LoVo (cell line): ENCODE measurements around the gene TRIM38.
"Not testable (repeated sequence)": the region's sequence is repeated elsewhere in the genome, so short reads cannot be mapped to it uniquely, and the experiment has no call there.

Source experiments
- DNase-seq: peaks from one replicate; pipeline ENCODE4 v3.0.0-alpha.2; 2016; ENCODE audit warnings: low spot score

The TRIM38 gene

DNA sequence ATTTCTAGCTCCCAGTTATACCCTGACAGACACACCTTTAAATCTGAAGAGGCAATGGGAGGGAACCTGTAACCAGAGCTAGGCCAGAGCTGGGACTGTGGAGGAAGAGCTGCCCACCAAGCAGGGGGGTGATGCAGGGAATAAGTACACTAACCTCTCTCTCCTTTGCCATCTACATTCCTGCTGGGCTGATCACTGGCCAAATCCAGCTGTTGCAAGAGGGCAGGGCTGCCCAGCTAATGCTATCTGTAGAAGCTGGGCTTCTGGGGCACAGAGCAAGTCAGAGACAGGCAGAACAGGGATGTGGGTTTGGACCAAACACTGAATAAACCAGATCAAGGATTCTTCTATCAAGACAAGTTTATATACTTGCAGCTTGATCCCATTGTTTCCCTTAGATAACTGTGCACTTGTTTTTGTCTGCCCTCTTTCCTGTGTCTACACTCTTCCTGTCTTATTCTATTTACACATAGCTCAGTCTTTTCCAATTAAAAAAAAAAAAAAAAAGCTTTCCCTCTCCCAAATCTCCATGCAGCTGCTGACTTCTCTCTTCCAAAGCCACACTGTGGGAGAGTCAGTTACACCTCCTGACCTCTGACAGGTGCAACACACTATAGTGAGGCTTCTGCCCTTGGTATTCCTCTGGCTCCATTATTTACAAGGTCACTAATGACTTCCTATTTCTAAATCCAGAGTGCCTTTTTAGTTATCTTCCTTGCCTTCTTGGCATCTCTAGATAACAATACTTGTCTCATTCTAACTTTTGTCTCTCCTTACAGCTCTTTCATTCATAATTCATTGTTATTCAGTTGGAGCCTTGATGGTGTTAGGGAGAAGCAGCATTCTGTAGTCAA is 43.7 kb downstream of the TRIM38 start:
- no peak for DNase-seq

DNA sequence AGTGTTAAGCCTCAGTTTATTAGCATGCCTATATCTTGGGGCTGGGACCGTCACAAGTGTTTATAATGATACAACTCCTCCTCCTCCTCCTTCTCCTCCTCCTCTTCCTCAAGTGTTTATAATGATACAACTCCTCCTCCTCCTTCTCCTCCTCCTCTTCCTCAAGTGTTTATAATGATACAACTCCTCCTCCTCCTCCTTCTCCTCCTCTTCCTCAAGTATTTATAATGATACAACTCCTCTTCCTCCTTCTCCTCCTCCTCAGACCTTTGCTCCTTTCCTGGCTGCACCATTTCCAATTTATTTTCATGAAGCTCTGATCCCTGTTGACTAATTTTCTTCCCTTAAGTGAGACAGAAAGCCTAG is 44.3 kb downstream of the TRIM38 start:
- not testable (repeated sequence) for DNase-seq

DNA sequence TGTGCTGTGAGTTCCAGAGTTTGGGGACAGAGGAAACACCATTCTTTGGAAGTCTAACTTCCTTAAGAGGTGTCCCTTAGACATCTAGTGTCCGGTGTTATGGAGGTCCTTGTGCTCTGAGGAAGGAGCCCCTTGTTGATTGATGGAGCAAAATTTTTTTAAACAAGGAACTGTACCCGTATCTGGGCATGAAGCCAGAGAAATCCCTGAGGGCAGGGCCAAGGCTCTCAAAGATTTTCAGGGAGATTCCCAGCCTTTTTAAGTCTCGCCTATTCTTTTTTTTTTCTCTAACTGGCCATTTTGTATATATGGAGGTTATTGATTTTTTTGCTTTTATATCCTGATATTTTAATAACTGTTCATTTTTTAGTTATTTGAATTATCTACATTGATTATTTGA is 45.9 kb downstream of the TRIM38 start:
- DNase-seq, result no peak

DNA sequence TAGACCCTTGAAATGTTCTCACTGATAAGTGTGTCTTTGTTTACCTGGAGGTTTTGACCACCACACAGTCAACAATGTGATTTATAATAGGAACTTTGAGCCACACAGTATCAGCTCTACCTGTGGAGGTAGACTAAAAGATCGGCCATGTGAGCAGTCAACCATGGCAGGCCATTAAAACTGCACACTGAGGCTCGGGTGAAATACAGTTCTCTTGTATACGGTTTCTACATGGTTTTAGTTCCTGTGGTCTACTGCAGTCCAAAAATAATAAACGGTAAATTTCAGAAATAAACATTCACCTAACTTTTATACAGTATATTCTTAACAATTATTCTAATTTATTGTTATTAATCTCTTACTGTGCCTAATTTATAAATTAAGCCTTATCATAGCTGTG is 47.2 kb downstream of the TRIM38 start:
- DNase-seq, result no peak

DNA sequence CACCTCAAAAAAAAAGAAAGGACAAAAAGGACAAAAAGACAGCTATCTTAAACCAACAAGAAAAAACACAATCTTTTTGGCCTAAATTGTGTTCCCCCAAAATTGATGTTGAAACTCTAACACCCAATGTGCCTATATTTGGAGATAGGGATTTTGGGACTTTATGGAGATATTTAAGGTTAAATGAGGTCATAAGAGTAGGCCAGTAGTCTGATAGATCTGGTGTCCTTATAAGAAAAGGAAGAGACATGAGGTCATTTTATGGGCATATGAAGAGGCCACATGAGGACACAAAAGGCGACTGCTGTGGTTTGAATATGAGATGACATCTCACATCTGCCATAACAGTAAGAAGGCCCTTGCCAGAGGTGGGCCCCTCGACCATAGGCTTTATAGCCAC is 49.5 kb downstream of the TRIM38 start:
- no peak for DNase-seq

DNA sequence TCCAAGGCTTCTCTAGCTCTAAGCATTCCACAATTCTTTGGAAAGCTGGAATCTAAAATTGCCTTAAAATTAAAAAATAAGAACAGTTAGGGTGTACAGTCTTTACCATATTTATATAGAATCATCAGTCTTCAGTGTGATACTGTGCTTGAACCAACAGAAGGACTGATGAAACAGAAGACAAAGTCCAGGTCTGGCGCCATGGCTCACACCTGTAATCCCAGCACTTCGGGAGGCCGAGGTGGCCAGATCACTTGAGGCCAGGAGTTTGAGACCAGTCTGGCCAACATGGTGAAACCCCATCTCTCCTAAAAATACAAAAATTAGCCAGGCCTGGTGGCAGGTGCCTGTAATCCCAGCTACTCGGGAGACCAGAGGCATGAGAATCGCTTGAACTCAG is 51.8 kb downstream of the TRIM38 start:
- not testable (repeated sequence) for DNase-seq

DNA sequence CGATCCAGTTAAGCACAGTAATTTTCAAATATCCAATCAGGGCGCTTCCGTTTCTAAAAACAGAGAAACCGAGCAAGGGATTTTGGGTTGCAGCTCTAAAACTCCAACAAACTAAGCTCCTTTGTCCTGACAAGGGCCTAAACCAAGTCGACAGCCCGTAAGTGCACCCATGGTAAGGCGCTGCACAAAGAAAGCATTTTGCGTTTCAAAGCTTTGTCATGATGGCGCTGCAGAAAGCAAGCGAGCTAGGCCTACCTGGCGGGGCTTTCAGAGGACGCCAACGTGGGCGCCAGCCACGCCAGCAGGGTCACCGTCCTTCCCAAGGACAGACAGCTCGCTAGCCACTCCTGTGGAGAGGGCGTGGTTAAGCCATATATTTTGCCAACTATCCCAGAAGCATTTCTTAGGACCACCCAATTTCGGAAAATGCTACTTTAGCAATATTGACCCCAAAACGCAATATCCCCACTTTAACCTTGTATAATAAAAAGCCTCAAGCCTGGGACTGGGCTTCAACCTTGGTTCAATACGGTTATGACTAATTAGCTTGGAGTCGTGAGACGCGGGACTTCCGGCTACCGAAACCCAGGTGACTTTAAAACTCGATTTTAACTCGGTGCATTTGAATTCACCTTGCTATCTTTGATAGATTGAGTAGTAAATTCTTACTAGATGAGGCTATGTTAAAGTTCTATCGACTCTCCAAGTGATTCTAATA is 53.8 kb downstream of the TRIM38 start:
- no peak for DNase-seq

DNA sequence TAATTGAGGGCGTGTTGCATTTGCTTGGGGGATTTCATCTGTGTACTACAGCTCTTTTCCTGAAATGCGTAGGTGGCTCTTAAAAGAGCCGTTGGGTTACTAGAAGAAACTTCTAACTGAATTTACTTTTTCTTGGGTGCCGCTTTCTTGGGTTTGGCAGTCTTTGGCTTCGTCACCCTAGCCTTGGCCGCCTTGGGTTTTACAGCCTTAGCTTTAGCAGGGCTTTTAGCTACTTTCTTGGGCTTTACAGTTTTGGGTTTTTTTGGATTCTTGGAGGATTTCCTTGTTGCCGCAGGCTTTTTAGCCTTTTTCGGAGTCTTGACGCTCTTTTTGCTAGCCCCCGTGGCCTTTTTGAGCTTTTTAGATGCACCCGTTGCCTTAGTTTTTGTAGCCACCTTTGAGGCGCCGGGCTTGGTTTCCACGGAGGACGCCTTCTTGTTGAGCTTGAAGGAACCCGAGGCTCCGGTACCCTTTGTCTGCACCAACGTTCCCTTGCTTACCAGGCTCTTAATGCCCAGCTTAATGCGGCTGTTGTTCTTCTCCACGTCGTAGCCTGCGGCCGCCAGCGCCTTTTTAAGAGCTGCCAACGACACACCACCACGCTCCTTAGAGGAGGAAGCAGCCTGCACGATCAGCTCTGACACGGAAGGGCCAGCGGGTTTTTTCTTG is 54.5 kb downstream of the TRIM38 start:
- DNase-seq, result no peak

DNA sequence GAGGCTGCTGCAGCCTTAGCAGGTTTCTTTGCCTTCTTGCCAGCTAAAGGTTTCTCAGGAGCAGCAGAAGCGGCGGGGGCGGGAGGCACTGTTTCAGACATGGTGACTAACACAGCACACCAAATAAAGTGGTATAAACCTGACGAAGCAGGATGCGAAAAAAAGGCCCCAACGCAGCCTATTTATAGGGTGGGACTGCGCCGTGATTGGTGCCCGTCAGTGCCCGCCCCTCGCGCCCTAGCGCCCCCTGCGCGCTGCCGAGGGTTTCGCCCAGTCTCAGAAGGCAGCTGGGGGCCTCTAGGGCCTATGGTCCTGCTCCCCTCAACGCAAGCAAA is 55.0 kb downstream of the TRIM38 start:
- DNase-seq, result no peak

DNA sequence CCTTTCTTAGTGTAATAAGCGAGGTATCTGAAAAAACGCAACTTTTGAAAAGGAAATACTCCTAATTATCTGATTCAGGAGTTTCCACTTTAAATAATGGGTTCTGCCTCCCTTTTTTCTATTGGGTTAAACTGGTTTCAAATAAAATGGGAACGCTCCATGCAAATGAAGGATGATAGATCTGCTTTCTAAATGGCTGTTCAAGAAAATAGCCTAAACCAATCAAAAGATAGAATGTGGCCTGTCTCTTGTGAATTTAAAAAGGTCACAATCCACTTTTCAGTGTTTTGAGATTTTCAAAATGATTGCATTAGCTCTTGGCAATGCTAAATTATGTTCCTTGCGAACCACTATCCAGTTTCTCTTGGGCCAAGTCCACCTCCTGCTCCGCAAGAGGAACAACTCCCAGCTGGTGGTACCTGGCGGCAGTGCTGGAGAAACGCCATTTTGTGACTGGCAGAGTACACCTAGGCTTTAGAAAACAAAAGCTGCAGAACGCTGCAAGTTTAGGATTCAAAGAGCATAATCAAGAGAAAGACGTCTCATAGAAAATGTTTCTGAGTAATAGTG is 56.7 kb downstream of the TRIM38 start:
- no peak for DNase-seq

DNA sequence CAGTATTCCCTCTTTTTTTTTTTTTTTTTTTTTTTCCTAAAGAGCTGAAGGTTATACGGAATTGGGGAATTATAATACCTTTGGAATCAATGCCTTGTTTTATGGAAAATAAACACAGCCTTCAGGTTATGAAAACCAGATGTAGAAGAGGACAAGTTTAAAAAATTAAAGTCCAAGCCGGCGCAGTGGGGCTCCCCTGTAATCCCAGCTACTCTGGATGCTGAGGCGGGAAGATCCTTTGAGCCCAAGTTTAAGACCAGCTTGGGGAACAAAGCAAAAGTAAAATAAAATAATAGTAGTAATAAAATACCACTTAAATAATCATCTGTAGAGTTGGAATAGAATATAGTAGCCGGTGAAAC is 57.3 kb downstream of the TRIM38 start:
- DNase-seq, result no peak

DNA sequence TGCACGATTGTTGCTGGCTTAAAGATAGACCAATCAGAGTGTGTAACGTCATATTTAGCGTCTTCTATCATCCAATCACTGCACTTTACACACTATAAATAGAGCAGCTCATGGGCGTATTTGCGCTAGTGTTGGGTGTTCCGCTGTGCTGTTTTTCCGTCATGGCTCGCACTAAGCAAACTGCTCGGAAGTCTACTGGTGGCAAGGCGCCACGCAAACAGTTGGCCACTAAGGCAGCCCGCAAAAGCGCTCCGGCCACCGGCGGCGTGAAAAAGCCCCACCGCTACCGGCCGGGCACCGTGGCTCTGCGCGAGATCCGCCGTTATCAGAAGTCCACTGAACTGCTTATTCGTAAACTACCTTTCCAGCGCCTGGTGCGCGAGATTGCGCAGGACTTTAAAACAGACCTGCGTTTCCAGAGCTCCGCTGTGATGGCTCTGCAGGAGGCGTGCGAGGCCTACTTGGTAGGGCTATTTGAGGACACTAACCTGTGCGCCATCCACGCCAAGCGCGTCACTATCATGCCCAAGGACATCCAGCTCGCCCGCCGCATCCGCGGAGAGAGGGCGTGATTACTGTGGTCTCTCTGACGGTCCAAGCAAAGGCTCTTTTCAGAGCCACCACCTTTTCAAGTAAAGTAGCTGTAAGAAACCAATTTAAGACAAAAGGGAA is 57.9 kb downstream of the TRIM38 start:
- peak; percentile 91 for DNase-seq

DNA sequence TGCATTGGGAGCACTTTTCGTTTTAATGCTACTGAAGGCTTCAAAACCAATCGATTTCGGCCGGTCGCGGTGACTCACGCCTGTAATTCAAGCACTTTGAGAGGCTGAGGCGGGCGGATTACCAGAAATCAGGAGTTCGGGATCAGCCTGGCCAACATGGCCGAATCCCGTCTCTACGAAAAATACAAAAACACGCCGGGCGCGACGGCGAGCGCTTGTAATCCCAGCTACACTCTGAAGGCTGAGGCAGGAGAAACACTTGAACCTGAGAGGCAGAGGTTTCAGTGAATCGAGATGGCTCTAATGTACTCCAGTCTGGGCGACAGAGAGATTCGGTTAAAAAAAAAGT is 58.4 kb downstream of the TRIM38 start:
- no peak for DNase-seq

DNA sequence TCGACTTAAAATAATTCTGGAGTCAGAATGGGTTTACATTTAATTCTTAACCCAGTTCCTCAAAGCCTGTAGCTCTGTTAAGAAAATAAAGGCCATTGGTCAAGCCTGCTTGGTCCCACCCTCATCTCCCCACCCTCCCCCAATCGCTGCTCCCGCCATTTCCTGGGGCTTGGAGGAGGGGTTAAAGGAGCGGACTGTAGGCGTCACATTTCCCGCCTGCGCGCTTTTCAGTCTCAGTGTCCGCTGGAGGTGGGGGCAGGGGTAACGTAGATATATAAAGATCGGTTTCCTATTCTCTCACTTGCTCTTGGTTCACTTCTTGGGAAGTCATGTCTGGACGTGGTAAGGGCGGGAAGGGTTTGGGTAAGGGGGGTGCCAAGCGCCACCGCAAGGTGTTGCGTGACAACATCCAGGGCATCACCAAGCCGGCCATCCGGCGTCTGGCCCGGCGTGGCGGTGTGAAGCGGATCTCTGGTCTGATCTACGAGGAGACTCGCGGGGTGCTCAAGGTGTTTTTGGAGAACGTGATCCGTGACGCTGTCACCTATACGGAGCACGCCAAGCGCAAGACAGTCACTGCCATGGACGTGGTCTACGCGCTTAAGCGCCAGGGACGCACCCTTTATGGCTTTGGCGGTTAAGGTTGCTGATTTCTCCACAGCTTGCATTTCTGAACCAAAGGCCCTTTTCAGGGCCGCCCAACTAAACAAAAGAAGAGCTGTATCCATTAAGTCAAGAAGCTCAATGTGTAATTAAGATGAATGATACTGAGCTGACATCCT is 58.9 kb downstream of the TRIM38 start:
- DNase-seq, result peak; percentile 89

DNA sequence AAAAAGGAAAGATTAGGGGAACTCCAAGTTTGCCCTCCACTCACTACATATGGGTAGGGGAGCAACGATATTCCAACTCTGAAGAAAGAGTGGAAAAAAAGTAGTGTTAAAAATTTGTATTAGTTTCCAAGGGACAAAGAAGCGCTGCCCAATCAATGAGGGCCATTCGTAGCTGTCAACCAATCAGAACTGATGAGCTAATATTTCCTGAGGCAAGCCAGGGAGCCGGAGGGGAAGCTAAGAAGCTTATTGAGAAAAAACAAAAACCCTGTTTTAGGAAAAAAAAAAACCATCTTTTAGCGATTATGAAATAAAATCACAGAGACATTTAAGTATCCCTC is 59.5 kb downstream of the TRIM38 start:
- peak; percentile 84 for DNase-seq

DNA sequence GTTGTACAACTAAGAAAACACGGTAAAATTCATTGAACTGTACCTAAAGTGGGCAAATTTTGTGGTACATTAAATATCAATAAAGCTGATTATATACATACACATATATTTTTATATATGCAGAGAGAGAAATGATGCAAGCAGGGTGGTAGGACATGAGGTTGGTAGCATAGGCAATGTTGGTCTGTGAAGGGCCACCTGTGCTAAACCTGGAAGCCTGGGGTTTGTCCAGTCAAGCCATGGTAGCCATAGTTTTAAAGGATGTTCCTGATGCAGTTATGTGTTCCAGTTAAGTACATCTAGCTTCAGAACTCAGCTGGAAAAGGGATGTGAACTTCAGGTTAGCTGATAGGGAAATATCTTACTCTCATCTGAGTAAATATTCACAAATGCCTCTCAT is 60.1 kb downstream of the TRIM38 start:
- no peak for DNase-seq

DNA sequence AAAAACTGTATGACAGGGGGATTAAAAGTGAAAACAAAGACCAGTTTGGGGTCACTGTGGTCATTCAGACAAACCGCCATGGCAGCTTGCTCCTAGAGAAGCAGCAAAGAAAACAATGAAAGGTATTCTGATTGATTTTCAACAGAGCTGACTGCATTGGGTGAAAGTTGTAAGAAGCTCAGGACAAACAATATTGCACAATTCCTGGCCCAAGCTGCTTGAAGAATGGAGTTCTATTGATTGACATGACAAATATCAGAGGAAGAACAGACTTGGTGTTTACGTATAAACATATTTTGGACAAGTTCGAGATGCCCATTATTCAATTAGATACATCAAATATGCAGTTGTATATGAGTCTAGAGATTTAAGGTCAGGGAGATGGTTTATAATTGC is 62.0 kb downstream of the TRIM38 start:
- no peak for DNase-seq

DNA sequence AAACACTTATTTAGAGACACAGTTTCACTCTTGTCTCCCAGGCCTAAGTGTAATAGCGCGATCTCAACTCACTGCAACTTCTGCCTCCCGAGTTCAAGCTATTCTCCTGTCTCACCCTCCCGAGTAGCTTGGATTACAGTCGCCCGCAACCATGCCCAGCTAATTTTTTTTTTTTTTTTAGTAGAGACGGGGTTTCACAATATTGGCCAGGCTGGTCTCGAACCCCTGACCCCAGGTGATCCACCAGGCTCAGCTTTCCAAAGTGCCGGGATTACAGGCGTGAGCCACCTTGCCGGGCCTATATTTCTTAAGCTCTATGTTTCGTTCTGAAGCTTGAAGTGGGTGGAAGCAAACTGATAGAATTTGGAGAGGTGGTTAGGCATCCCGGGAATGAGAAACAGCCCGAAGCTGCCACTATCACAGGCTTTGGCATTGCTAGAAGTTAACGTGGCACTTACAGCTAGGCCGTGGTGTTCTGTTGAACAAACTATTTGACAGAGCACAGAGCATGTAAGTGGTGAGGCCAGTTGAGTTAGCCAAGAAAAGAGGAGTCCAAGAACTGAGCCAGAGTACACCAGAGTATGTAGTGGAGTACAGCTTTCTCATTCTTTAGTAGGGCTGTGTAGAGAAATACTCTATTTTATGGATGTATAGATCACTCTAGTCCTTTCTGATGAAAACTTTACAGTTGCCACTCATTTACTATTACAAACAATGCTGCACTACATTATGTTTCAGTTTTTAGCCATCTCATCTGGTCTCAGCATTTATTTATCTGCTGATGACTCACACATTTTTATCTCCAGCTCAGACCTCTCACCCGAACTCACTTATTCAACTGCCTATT is 62.7 kb downstream of the TRIM38 start:
- peak; percentile 67 for DNase-seq

DNA sequence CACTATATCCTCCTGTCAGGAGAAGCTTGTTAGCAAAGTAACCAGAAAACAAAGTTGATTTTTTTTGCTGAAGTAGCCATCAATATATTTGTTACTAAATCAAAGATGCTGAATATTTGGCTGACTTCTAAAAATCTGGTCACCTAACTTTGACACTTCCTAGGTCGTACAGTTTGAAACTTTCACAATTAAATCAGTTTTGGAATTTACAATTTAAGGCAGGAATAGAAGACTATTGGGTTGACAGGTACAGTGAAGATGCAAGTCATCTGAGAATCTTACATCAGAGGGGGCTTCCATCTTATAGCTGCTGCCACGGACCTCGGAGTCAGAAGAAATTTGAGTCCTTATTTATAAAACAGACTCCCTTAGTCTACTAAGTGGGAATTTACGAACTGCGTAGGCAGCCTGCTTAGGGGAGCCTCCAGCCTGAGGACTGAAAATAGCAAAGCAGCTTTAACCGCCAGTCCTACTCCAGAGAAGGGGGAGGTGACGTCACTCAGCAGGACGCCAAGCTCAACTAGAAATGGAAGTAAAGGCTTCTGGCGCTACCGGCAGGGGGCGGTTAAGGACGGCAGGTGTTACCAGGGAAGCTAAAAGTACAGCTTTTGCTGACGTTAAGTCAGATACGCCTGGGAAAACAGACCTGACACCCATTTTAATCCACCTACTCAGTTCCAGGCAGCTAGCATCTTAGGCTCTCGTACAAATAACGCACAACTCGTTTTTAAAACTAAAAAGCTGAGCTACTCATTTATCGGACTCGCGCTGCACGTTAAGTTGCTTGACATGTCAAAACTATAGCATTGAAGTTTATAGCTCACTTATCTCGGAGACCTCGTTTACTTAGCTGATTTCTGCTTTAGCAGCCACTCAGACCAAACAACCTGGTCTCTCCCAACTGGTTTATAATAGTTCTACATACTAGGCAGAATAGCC is 63.6 kb downstream of the TRIM38 start:
- peak; percentile 93 for DNase-seq
